SK-N-MC (cell line): ENCODE data around the gene SMAD6.

Experiments
- DNase-seq: peaks from one replicate; pipeline ENCODE4 v3.0.0-alpha.2; 2011; ENCODE audit warnings: low read depth, low spot score
- H3K27ac ChIP-seq: fragments of 200-600 bp; sonication (generic); 2 replicates; pipeline ENCODE4 v1.5.1; 2016; ENCODE audit warnings: mixed run types
- H3K36me3 ChIP-seq: fragments of 200-600 bp; sonication (generic); 2 replicates; pipeline ENCODE4 v1.6.1; 2017; ENCODE audit warnings: antibody characterized with exemption, low read length, mixed read lengths; ENCODE audit not compliant: insufficient read depth
- H3K4me3 ChIP-seq: fragments of 200-600 bp; sonication (generic); 2 replicates; pipeline ENCODE4 v1.5.1; 2016
- H3K9ac ChIP-seq: fragments of 200-600 bp; sonication (generic); 2 replicates; pipeline ENCODE4 v1.8.0; 2017; ENCODE audit warnings: mixed run types, mixed read lengths; ENCODE audit not compliant: insufficient read length
- H3K9me3 ChIP-seq: fragments of 200-600 bp; sonication (generic); 2 replicates; pipeline ENCODE4 v1.6.1; 2017; ENCODE audit warnings: low read depth, mild to moderate bottlenecking, antibody characterized with exemption, low read length, moderate library complexity, mixed read lengths
- EZH2 ChIP-seq: fragments of 200-600 bp; sonication (generic); IDR thresholded peaks from one replicate; pipeline ENCODE4 v1.6.1; 2017; ENCODE audit warnings: antibody characterized with exemption
- FOXP2 ChIP-seq: optimal IDR thresholded peaks from 2 replicates; pipeline ENCODE3; 2011; ENCODE audit warnings: mild to moderate bottlenecking, moderate library complexity; ENCODE audit not compliant: insufficient read depth; ENCODE audit errors: extremely low read length, control extremely low read depth
- POLR2AphosphoS5 ChIP-seq: IDR thresholded peaks from 2 replicates; pipeline ENCODE4 v1.6.1; 2012; ENCODE audit warnings: mild to moderate bottlenecking, low read depth, low read length, borderline replicate concordance

Gene SMAD6

DNA sequence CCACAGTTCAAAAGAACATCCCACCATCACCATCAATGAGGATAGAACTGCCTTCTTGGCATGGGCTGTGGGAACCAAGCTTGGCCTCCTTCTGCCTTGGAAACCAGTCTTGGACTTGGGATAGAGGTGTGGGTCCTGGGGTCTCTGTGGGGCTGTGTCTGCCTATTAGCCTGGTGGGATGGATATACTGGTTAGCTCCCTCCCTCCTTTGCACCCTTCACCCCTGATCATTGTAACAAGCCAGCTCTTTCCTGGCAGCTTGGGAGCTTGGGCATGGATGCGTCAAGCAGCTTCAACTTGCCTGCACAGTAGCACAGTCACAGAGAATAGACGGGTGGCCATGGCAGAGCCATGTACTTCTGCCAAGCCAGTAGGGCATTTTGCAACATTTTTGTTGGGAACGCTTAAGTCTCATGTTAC lies 65.2 kb downstream of the SMAD6 start:
- Histone ChIP-seq H3K27ac (no peak overlapping the region), H3K9ac (no peak overlapping the region)

DNA sequence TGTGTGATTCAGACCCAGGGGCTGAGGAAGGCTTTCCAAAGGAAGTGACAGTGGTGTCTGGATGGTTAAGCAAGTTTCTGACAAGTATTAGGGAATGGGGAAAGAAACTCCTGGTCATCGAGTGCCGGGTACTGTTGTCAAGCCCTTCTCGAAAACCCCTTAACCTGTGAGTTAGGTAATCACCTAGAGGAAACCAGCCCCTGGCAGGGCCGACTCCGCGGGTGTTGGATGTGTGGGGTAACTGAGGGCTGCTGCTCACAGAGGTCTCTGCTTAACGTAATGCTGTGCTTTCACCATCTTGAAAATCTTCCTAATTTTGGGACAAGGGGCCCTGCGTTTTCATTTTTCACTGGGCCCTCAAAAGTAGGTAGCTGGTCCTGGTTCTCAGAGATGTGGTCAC lies 67.0 kb downstream of the SMAD6 start:
- Histone ChIP-seq H3K4me3 (no peak overlapping the region), H3K9me3 (no peaks in the 10 kb centered on the region), H3K36me3 (no peaks in the 10 kb centered on the region), H3K27ac (no peak overlapping the region), H3K9ac (no peak overlapping the region)
- TF ChIP-seq EZH2 (no peak), FOXP2 (no peak), POLR2AphosphoS5 (no peak)
- DNase-seq = no peak

More for the DNA sequence above, 65.2 kb downstream of the SMAD6 start:
- TF ChIP-seq EZH2 (no peak), FOXP2 (no peak), POLR2AphosphoS5 (no peak)
- DNase-seq = no peak
- Histone ChIP-seq H3K9me3 (no peaks in the 10 kb centered on the region), H3K36me3 (no peaks in the 10 kb centered on the region), H3K4me3 (no peak overlapping the region)

DNA sequence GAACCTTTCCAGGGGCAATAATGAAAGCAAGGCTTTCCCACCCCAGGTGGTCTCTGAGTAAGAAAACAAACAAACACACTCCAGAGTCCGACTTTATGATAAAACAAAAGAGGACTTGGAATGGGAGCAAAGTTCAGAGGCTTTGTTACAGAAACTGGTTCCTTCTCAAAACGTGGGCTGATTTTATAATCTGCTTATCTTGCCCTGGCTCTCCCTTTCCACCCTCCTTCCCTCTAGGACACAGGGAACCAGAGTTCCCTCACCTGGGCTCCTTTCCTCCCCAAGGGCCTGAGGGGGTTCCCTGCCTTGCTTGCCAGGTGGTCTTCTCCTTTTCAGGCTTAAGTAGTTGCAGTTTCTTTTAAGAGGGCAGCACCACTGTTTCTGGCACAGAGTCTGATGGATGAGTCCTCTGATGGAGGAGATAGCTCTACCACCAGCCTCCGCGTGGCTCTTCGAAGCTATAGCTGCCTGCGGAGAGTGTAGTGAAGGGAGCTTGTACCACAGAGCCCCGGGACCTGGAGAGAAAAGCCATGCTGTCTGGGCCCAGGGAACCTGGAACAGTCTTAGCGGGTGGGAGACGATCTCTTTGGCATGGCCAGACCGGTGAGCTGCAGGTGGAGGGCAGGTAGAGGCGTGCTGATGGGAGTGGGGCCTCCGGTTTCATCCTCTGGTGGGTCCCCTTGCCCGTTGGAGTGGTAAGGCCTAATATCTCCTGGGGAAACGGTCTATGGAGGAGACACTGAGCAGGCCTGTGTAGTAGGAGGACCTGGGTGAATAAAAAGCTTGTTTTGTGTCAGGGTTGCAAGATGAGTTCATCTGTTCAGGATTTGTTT lies 68.7 kb downstream of the SMAD6 start:
- TF ChIP-seq EZH2 = no peak
- no peak for TF ChIP-seq FOXP2
- TF ChIP-seq POLR2AphosphoS5 = no peak
- Histone ChIP-seq H3K36me3 (no peaks in the 10 kb centered on the region), H3K9me3 (no peaks in the 10 kb centered on the region), H3K9ac (no peak overlapping the region), H3K4me3 (no peak overlapping the region), H3K27ac (no peak overlapping the region)
- DNase-seq = no peak

DNA sequence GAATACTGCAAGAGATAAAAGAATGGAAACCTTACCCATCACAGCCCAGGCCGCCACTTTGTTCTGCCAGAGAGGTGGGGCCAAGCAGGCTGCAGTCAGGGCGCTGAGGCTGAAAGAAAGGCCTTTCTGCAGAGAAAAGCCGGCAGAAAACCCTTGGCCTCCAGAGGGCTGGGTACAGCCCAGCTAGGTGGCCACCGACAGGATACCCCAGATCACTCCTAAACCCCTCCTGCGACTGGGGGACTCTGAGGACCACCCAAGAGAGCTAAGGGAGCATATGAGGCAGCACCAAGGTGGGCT lies 69.3 kb downstream of the SMAD6 start:
- TF ChIP-seq POLR2AphosphoS5 (no peak), EZH2 (no peak), FOXP2 (no peak)
- no peaks in the 10 kb centered on the region for H3K9me3 ChIP-seq
- no peak overlapping the region for H3K4me3 ChIP-seq
- no peak overlapping the region for H3K9ac ChIP-seq
- no peak overlapping the region for H3K27ac ChIP-seq
- no peak for DNase-seq
- no peaks in the 10 kb centered on the region for H3K36me3 ChIP-seq

DNA sequence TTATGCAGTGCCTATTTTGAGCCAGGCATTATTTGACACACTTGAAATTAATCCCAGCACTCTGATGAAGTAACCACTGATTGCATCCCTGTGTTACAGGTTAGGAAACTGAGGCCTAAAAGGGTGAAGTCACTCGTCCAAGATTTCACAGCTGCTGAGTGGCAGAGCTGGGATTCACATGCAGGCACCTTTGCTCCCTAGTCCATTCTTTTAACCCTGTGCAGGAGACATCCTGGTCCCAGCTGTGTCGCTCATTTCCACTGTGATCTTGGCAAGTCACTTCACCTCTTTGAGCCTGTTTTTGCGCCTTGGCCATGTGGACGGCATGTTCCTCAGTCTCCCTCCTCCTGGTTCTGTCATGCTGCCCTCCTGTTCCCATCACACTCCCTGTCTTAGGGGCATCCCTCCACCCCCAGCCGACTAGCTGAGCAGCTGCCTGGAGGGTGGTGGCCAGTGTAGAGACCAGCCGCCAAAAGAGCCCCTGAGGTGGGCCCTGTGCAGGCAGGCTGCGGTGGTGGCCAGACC lies 70.6 kb downstream of the SMAD6 start:
- Histone ChIP-seq H3K9ac (no peak overlapping the region), H3K4me3 (no peak overlapping the region), H3K9me3 (no peaks in the 10 kb centered on the region), H3K36me3 (no peaks in the 10 kb centered on the region), H3K27ac (no peak overlapping the region)
- no peak for DNase-seq
- TF ChIP-seq POLR2AphosphoS5 = no peak
- no peak for TF ChIP-seq EZH2
- no peak for TF ChIP-seq FOXP2

DNA sequence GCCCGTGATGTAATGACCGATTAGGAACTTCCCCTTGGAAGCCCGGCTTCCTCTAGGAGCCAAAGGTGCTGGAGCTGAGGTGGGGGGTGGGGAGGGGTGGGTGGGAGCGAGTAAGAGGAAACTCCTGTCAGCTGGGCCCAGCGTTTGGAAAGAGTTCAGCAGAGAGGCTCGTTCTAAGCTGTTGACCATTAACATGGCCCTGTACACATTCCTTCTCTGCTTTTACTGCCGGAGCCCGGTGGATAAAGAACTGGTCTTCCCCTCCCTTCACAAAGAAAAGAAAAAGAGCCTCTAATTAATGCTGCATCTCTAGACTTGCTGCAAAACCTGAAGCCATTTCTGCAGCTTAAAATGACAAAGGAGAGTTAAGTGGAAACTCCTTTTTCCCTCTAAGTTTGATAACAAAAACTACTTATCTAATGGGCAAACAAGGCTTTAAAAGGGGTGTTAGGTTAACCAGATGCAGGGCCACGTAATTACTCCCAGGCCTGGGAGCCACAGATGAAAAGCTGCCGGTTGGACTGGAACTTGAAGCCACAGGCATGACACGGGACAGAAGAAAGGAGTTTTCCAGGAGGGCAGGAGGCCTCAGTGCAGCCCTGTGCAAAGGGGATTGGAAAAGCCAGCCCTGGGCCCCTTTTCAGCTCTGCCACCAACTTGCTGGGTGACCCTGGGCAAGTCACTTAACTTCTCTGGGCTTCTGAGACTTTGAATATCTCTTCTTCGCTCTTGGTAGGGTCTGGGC lies 71.3 kb downstream of the SMAD6 start:
- TF ChIP-seq FOXP2 (no peak), POLR2AphosphoS5 (no peak), EZH2 (no peak)
- Histone ChIP-seq H3K36me3 (no peaks in the 10 kb centered on the region), H3K9me3 (no peaks in the 10 kb centered on the region), H3K4me3 (no peak overlapping the region), H3K27ac (peak overlapping the region; percentile 68), H3K9ac (no peak overlapping the region)
- DNase-seq = no peak

DNA sequence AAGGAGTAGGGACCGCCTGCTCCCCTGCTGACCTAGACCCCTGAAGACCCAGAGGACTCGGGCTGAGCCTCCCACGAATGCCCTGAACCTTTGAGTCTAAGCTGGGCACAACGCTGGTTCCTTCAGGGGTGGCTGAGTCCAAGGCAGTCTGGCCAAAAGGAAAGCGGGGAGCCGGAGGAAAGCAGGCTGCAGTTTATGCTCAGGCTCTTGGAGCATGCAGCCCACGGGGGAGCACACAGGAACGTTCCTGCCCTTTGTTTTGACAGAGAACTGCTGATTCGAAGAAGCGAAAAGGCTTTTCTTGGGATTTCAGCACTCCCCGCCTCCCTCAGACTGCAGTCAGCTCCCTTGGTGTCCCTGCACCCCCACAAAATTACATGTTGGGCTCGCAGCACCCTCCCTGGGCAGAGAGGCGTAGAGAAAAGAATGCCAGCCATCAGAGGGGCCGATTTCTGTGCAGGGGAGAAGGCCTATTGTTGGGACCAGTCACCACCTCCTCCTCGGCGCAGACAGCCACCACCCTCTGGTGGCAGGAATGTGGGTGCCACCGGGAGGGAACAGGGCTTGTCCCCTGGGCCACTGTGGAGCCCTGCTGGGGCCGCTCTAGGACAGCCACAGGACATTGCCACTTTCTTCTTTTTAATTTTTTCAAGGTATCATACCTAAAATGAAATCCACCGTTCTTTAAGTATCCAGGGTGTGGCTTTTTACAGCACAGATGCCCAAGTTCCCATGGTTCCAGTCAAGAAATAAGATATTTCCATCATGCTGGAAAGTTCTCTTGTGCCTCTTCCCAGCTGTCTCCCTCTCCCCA lies 72.2 kb downstream of the SMAD6 start:
- DNase-seq = no peak
- Histone ChIP-seq H3K9me3 (no peaks in the 10 kb centered on the region), H3K36me3 (no peaks in the 10 kb centered on the region), H3K4me3 (peak overlapping the region; percentile 22; the same call in 1 of the 2 replicates), H3K27ac (peak overlapping the region; percentile 68), H3K9ac (no peak overlapping the region)
- TF ChIP-seq FOXP2 = no peak
- no peak for TF ChIP-seq POLR2AphosphoS5
- no peak for TF ChIP-seq EZH2
